Stimulated activated CD8-positive, alpha-beta memory T cell treated with anti-CD3 and anti-CD28 coated beads, Interleukin-4, amount 100 ng/mL, for 48 hours (primary cell): ENCODE measurements around the gene PSMB5.
"Not testable (repeated sequence)": the region's sequence is repeated elsewhere in the genome, so short reads cannot be mapped to it uniquely, and the experiment has no call there.

ENCODE experiments used
- DNase-seq: peaks from one replicate; pipeline ENCODE4 v3.0.0-alpha.2; 2020

Gene PSMB5

GRCh38 chr14:23013054-23013748 is 21.5 kb downstream of the PSMB5 start:
- no peak for DNase-seq

GRCh38 chr14:23009939-23010726 is 24.6 kb downstream of the PSMB5 start, which contains the start of gene C14orf93:
C14orf93 (minus strand) TSS chr14:23010143; CDS start chr14:22999023, 11,120 bp downstream.
- DNase-seq: peak; percentile 88

- DNase-seq: no peak
Observed at GRCh38 chr14:23009483-23009938, 25.2 kb downstream of the PSMB5 start.

- DNase-seq: no peak
Observed at GRCh38 chr14:23008831-23009230, 25.9 kb downstream of the PSMB5 start.

GRCh38 chr14:23006544-23007419 is 27.9 kb downstream of the PSMB5 start:
- peak; percentile 95 for DNase-seq

GRCh38 chr14:23006188-23006534 is 28.5 kb downstream of the PSMB5 start:
- DNase-seq: no peak

GRCh38 chr14:23005451-23006187 is 29.1 kb downstream of the PSMB5 start:
- no peak for DNase-seq

- DNase-seq: not testable (repeated sequence)
Observed at GRCh38 chr14:23004274-23004673, 30.4 kb downstream of the PSMB5 start.

GRCh38 chr14:23002592-23002991 is 32.1 kb downstream of the PSMB5 start:
- no peak for DNase-seq

- DNase-seq: no peak
Observed at GRCh38 chr14:23000860-23001259, 33.8 kb downstream of the PSMB5 start.

- DNase-seq: no peak
Observed at GRCh38 chr14:22998329-22999012, 36.2 kb downstream of the PSMB5 start.

GRCh38 chr14:22997676-22998323 is 36.9 kb downstream of the PSMB5 start:
- no peak for DNase-seq

GRCh38 chr14:22996768-22997654 is 37.7 kb downstream of the PSMB5 start:
- no peak for DNase-seq

GRCh38 chr14:22995889-22996625 is 38.6 kb downstream of the PSMB5 start:
- no peak for DNase-seq

GRCh38 chr14:22994762-22995275 is 39.9 kb downstream of the PSMB5 start:
- DNase-seq: no peak

GRCh38 chr14:22993517-22993916 is 41.2 kb downstream of the PSMB5 start:
- no peak for DNase-seq

GRCh38 chr14:22991852-22992251 is 42.8 kb downstream of the PSMB5 start:
- DNase-seq: no peak

GRCh38 chr14:22987291-22987690 is 47.4 kb downstream of the PSMB5 start:
- DNase-seq: no peak

GRCh38 chr14:22986508-22987054 is 48.1 kb downstream of the PSMB5 start:
- DNase-seq: peak; percentile 96
